ENCODE data around the gene COX8A. TPM values are rescaled to one million over a fixed set of nuclear protein-coding genes. Genes with fewer than 3 reads are reported as not detected.
"Not testable (repeated sequence)": the region's sequence is repeated elsewhere in the genome, so short reads cannot be mapped to it uniquely, and the experiment has no call there.

The COX8A gene
- total and polyA plus RNA-seq, 2 of the 8 experiments (the other 6 are each of a cell fraction or from before 2014, with no cell fraction given), result 365 to 1,720 TPM

DNA sequence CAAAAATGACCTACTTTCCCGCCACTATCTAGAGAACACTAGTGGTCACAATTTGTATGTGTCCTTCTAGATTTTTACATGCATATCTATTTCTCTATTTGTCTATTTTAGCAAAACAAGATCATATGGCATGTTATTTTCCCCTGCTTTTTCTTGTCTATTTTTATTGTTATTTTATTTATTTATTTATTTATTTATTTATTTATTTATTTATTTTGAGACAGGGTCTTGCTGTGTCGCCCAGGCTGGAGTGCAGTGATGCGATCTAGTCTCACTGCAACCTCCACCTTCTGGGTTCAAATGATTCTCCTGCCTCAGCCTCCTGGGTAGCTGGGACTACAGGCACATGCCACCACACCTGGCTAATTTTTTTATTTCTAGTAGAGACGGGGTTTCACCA lies 10.5 kb upstream of the COX8A start:
- POLR2A ChIA-PET (ENCODE audit: partially characterized antibody), result interaction anchor here (1.6 to 5.4 kb wide), 5 partner anchors 11 to 43 kb away, joined by 3 to 31 read pairs (median 5); no protein-coding TSS in a partner anchor
- not testable (repeated sequence) for H3K9me3 ChIP-seq (ENCODE audit: insufficient read depth in 2 of 2, low read depth in 1 of 2, low read length in 1 of 2); H2BK12ac ChIP-seq (ENCODE audit: low read depth, low read length); H3K23ac ChIP-seq (ENCODE audit: insufficient read length); H3K4me2 ChIP-seq (ENCODE audit: insufficient read depth in 1 of 2, low read depth in 2 of 2, low read length in 2 of 2); H3K4ac ChIP-seq (replicated peaks; ENCODE audit: insufficient read length, low read depth, low read length); H4K5ac ChIP-seq (ENCODE audit: insufficient read length, low read depth, low read length); DNase-seq (ENCODE audit: low read depth in 1 of 2, low spot score in 2 of 2); H3K9ac ChIP-seq (replicated peaks in 1 of 4; ENCODE audit: extremely low read depth in 1 of 4, low read depth in 3 of 4, low read length in 3 of 4); H2BK5ac ChIP-seq (ENCODE audit: low read depth, low read length); H3K23me2 ChIP-seq (ENCODE audit: low read depth, low read length); FAIRE-seq; H3K14ac ChIP-seq (ENCODE audit: insufficient read length); H3K36me3 ChIP-seq (ENCODE audit: control insufficient read depth in 2 of 4, insufficient read depth in 4 of 4, low read length in 3 of 4); H3K56ac ChIP-seq (replicated peaks; ENCODE audit: insufficient read length, low read depth, low read length); H3K79me1 ChIP-seq (ENCODE audit: low read depth, low read length); H4K20me1 ChIP-seq (replicated peaks in 1 of 2; ENCODE audit: control insufficient read depth in 1 of 2, insufficient read depth in 2 of 2, low read length in 2 of 2); H2BK15ac ChIP-seq (ENCODE audit: low read length); H3K79me2 ChIP-seq (ENCODE audit: control insufficient read depth in 1 of 2, insufficient read depth in 2 of 2, low read length in 2 of 2); H2BK20ac ChIP-seq (ENCODE audit: low read length); H3K27ac ChIP-seq (ENCODE audit: low read depth, low read length); H2AFZ ChIP-seq (ENCODE audit: low read length); H3K4me3 ChIP-seq (ENCODE audit: extremely low read depth in 1 of 4, insufficient read depth in 2 of 4, low read depth in 3 of 4, low read length in 4 of 4); H4K91ac ChIP-seq (replicated peaks; ENCODE audit: insufficient read length, low read length); H3K18ac ChIP-seq (ENCODE audit: extremely low read depth, low read length); H4K8ac ChIP-seq (ENCODE audit: extremely low read depth, insufficient read depth, low read length); H2BK120ac ChIP-seq (replicated peaks; ENCODE audit: low read depth, low read length); H2AK5ac ChIP-seq (ENCODE audit: low read depth, low read length); H3K4me1 ChIP-seq (replicated peaks in 1 of 4; ENCODE audit: control insufficient read depth in 3 of 4, insufficient read depth in 4 of 4, low read length in 3 of 4)
- CTCF ChIA-PET (ENCODE audit: partially characterized antibody), result interaction anchor here (1.0 to 1.6 kb wide), 3 partner anchors 16 to 63 kb away, joined by 3 to 5 read pairs (median 3); no protein-coding TSS in a partner anchor
- peaks cover 0 to 11% (median 0%) of the 10 kb centered on the region in 4 experiments; a peak in 2 of 7 replicates for H3K27me3 ChIP-seq (replicated peaks in 1 of 4; ENCODE audit: control insufficient read depth in 3 of 4, extremely low read depth in 1 of 4, insufficient read depth in 3 of 4, low read length in 3 of 4)
- WGBS, 2 experiments (ENCODE audit: extremely low coverage in 1 of 2, insufficient coverage in 1 of 2, insufficient read length in 1 of 2, insufficient replicate concordance in 2 of 2, low coverage in 1 of 2, low lambda C conversion rate in 2 of 2, missing lambda C conversion rate in 1 of 2), result 92% methylated on average over 4 of the region's 4 CpGs; no CpG with 5 or more reads in 1 of the 2 experiments
